Posterior cingulate gyrus (tissue), 11 donors: ENCODE data around the gene CGRRF1.

ENCODE experiments used
- DNase-seq, 10 donors: peaks; one replicate each; pipeline versions ENCODE4 v3.0.0 to v3.0.0-alpha.2; 2020 to 2021; ENCODE audit warnings: mixed read lengths in 3 of 10
- intact Hi-C: fragments of 100-400 bp; cut with DNase I; formaldehyde crosslinking; loops from one replicate; pipeline ENCODE4 v1.15.1; 2023

CGRRF1 gene, protein sequence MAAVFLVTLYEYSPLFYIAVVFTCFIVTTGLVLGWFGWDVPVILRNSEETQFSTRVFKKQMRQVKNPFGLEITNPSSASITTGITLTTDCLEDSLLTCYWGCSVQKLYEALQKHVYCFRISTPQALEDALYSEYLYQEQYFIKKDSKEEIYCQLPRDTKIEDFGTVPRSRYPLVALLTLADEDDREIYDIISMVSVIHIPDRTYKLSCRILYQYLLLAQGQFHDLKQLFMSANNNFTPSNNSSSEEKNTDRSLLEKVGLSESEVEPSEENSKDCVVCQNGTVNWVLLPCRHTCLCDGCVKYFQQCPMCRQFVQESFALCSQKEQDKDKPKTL

DNA sequence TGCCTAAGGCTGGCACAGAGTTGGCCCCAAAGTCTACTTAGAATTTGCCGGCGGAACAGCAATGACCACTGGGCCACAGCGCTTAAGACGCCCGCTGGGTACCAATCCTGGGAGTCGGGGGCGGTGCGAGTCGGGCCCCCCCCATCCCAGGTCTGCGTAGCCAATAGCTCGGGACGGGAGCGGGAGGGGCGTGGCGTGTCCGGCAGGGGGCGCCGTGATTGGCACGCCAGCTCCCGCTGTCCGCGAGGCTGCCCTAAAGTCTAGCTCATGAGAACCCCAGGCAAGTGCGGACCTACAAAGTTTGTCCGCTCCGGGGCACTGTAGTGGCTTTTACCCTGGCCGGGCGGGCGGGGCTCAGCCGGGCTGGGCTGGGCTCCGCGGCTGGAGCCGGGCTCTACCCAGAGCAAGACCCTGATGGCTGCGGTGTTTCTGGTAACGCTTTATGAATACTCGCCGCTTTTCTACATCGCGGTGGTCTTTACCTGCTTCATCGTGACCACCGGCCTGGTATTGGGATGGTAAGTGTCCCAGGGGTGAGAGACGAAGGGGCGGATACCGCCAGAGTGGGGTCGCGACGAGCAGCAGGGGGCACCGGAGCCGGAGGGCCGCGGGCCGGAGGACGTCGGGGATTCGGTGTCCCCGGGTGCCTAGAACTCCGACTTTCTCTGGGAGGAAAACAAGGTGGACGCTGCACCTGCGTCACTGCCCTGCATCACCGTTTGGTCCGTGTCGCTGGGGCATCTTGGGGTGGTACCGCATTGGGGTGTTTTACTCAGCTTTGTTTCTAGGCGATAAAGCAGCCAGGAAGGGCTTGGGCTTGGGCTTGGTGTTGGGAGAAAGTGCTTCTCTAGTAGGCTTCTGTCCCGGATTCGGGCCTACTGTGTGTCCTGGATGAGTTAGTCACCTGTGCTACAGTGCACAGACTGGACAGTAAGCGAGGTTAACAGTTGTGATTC is at the start of gene CGRRF1:
Gene CGRRF1, plus strand, starts transcription at position 361 of the 956 bp plus-strand sequence. Its CDS starts 54 bp downstream, at position 415.
- intact Hi-C loops: loop anchor here (2.0 to 10.0 kb wide), 3 partner anchors 21 to 265 kb away; partner anchors contain the start of genes CNIH1 and GMFB
- DNase-seq: peak; percentile 98 to 100 (median 99)

DNA sequence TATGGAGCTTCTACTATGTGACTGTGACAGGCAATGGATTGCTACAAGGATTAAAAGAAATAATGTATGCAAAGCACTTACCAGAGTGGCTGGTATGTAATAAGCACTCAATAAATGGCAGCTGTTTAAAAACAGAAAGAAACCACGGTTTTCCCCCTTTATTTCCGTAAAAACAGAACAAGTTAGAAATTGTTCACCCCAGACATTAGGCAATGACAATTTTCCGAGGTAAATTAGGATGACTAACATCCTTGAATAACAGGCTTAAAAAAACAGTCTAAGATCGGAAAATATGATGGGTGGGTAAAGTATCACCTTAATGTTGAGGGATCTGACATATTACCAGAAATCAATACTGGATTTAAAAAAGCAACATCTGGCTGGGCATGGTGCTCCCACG is 47.7 kb upstream of the CGRRF1 start:
- intact Hi-C loops: no loop called here
- no peak for DNase-seq

DNA sequence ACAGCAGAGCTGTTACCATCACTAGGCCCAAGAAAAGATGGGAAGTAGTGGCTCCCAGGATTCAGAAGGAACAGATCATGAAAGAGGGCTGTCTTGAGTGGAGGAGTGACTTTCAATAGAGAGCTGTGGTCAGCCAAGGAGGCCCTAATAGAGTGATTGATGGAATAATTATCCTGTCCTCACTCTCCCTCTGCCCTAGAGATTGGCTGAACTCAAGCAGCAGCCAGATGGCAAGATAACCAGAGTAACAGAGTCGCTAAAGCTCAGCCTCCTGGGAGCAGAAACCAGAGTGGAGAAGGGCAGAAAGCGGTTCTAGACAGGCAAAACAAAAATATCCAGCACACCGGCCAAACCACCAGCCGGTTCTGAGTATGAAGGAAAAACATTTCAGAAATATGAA is 44.1 kb upstream of the CGRRF1 start:
- intact Hi-C loops: no loop called here
- DNase-seq: no peak

DNA sequence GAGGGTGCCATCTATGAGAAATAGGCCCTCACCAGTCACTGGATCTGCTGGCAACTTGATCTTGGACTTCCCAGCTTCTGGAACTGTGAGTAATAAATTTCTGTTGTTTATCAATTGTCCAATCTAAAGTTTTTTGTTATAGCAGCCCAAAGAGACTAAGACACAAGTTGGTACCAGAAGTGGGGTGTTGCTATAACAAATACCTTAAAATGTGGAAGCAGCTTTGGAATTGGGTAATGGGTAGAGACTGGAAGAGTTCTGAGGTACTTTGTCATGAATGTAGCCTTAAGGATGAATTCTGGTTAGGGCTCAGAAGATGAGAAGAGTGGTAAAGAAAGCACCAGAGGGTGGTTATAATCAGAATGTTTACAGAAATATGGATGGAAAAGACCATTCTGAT is 42.4 kb upstream of the CGRRF1 start:
- intact Hi-C loops: no loop called here
- no peak for DNase-seq

DNA sequence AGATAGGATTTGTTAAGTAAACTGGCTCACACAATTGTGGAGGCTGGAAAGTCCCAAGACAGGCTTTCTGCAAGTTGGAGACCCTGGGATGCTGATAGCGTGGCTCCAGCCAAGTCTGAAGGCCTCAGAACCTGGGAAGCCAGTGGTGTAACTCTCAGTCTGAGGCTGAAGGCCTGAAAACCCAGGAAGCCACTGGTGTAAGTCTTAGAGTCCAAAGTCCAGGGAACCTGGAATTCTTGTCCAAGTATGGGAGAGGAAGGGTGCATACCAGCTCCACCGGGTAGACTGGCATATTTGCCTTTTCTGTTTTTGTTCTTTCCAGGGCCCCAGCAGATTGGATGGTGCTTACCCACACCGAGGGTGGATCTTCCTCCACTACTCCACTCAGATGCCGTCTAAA is 39.0 kb upstream of the CGRRF1 start:
- DNase-seq: no peak
- intact Hi-C loops: no loop called here

DNA sequence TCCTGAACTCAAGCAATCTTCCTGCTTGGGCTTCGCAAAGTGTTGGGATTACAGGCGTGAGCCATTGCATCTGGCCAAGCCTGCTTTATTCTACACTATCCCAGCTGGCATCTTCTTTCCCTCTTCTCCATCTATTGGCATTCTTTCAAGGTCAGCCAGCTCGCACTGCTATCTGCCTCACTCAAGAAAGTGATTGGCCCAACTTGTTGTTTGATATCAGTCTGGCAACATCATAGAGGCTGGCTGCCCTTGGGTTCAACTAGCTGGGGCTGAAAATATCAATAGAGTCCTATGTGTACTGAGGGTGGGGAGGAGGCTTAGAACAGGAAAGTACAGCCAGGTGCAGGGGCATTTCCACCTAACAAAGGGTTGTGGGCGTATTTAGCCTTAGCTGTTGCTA is 38.1 kb upstream of the CGRRF1 start:
- intact Hi-C loops: no loop called here
- DNase-seq: no peak

DNA sequence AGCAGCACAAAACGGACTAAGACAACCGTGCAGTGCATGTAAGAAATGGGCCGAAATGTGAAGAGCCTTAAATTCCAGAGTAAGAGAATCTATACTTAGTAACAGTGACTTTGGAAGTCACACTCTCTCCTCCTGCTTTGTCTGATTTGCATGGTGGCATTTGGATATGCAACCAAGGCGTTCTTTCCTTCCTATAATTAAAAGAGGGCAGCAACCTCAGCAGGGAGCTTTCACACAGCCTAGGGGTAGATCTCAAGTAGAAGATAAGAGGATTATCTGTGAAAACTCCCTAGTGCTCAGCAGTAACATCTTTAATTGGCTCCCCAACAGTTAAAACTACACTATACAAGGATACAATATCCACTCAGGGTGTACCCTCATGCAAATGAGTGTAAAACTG is 37.4 kb upstream of the CGRRF1 start:
- DNase-seq: no peak
- intact Hi-C loops: no loop called here

DNA sequence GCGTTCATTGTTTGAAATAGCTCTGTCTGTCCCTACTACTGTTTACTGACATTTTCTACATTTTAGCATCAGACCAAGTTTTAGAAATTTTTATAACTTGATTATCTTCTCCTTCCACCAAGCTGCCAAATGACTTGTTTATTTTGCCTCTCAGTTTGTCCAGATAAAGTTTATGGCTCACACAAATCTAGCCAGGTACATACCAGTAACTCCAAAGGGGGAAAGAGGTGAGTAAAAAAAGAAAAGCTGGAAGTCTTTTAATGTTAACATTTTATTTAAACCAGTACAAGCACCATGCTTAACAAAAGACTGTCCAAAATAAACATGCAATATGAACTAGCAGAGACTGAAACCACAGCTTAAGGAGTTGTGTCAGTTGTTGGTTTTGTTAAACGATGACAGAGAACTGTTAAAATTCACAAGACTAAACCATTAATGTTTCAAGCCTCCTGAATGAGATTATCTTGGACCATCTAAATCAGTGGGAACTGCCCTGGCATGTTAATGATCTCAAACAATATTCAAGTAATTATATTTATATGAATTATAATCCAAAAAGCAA is 35.4 kb upstream of the CGRRF1 start:
- intact Hi-C loops: no loop called here
- no peak for DNase-seq

DNA sequence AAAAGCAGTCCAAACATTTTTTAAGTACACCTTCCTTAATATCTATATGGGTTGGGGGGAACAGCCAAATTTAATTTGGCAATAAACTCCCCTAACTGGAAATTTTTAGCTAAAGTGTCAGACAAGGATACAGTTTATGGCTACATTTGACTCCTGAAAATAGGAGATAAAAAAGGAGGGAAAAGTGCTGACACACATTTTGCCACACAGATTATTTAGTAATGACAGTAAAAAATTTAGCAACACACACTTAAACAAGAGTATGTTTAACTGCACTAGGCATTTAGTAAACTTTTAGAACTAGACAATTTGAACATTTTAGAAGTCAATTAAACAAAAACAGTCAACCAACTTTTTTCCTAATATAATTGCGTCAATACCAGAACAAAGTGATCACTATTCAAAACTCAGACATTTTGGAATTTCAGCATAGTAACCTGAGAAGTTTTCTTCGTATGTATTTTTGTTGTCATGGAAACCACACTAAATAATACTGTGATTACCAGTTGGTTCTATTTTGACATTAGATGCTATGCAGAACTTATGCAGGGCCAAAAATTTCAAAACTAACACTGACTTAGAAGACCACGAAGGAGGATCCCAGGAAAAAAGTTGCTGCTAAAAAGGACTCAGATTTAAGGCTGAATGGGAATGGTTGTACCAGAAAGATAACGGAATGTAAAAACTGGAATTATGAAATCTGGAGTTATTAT is 34.4 kb upstream of the CGRRF1 start:
- intact Hi-C loops: no loop called here
- no peak for DNase-seq

DNA sequence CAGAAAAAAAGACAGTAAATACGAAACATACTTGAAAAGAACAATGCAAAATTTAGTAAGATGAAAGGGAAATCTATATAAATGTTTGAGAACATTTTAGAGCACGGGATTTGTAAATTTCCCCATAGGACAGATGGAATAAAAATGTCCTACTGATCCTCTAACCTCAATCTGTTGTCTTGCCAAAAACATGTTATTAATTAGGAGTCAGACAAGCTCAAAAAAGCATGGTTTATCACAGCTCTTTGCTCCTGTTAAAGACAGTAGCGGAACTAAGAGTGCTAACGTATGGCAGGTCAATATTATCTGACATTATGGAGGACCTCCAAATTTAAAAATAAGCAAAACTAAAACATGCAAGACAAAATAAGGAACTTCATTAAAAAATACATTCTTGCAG is 33.8 kb upstream of the CGRRF1 start:
- intact Hi-C loops: no loop called here
- DNase-seq: no peak

DNA sequence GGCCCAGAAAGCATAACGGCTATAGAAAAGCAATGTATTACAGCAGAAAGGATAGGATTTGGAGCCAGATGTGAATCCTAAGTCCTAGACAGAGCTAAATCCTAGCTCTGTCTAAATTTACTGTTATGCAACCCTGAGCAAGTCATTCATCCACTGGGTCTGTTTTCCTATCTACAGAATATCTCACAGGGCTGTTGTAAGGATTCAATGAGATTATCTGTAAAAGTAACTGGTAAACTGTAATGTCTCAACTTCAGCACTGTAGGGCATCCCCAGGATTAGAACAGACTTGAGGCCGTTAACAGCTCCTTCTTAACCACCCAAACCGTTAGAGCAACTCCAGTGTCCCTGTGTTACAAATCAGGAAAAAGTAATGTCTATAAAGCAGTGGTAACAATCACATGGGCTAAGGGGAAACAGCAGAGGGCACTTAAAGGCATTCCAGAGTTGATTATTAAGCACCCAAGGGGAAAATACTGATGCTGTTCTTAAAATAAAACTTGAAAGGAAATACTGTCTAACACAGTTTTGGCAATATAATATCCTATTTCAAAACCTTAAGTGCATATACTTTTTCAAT is 31.0 kb upstream of the CGRRF1 start:
- DNase-seq: no peak
- intact Hi-C loops: no loop called here

DNA sequence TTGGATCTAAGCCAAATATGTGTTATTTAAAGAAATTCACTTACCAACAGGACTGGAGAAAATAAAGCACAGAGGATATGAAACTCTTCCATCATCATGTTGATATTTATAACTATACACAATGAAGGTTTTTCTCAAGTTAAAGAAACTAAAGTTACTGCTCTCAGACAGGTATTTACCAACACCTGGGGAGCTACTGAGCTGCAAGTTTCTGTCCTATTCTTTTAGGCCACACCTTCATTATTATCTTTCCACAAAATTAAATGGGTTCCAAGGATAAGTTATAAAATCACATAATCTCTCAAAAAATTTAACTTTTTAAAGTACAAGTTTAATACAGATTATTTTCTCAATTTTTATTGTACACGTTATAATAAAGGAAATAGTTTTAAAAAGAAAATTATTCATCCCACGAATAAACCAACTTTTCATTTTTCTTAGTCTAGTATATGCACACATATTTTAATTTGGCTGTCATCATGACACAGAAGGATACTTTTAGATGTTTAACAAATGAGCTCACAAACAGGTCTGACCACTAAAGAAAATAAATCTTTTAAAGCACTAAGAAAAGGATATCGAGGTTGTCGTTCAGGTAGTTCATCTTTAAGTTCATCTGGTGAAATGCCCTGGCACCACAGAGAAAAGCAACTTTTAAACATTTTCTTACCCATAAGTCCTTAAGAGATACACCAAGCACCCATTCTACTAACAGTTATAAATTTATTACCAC is 28.7 kb upstream of the CGRRF1 start:
- intact Hi-C loops: no loop called here
- no peak for DNase-seq

DNA sequence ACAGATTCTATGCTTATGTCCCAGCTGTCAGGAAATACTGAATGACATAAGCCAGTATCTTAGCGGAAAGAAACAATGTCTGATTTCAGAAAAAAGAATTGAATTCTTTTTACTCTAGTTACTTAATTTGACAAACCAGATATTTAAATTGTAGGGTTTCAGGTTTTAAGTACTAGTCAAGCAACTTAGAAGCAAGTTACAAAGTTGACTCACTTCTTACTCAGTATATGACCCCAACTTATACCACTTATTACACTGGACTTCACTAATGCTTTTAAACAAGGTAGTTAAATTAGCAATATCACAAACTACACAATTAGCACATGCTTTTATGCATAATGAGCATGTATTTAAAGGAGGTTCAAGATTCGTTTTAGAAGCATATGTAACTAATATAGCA is 28.0 kb upstream of the CGRRF1 start:
- no peak for DNase-seq
- intact Hi-C loops: no loop called here

DNA sequence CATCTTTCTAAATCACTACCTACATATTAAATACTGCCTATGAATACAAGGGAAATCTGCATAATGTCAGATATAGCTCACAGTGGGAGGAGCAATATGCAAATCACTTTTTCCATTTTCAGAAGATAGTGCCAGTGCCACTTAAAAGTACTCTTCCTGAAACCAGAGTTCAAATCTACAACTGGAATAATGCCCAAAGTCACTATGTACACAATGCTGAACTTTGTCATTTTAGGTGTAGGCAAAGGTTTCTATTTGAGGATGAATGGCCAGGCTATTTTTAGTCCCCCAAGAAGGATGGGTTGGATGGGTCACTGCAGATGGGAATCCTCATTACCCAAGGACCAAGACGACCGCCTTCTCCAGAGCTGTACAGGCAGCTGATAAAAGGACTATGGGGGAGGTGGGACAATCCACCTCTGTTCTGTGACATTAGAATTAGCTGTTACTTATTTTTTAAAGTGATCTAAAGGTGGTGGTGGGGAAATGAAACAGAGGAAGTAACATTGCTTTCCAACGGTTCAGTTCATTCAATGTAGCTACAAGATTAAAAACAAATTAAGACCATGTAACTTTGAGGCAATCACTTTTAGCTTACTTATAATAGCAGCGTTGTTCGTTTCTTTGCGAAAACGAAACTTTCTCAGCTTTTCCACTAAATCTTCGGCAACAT is 26.5 kb upstream of the CGRRF1 start:
- intact Hi-C loops: no loop called here
- no peak for DNase-seq

DNA sequence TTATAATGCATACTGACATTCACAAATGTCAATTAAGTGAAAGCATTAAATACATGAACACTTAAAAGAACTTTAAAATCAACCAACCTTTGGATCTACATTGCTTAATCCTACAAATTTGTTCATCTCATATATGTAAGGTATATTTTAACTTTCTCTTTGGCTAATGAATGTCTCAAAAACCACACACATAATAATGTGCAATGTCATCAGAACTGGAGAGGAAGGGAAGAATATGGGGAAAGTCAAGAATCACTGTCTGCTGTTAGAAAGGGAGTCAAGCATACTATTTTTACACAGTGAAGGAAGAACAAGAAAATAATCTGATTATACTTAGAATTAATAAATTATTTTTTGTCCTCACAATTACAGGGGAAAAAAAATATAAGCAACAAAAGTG is 25.9 kb upstream of the CGRRF1 start:
- DNase-seq: no peak
- intact Hi-C loops: no loop called here

DNA sequence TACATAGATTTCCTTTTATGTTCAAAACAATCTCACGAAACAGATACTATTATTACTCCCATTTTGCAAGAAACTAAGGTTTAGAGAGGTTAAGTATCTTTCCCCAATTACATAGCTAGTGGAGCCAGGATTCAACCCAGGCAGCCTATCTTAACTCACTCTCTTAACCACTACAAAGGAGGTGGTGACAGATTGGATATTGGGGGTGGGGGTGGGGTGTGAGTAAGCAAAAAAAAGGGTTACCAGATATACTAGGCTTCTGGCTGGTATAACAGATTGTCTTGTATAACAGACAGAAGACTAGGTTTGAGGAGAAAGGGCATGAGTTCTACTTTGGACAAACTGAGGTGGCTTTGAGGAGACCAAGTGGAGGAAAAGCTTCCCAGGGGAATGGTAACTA is 23.0 kb upstream of the CGRRF1 start:
- no peak for DNase-seq
- intact Hi-C loops: no loop called here

DNA sequence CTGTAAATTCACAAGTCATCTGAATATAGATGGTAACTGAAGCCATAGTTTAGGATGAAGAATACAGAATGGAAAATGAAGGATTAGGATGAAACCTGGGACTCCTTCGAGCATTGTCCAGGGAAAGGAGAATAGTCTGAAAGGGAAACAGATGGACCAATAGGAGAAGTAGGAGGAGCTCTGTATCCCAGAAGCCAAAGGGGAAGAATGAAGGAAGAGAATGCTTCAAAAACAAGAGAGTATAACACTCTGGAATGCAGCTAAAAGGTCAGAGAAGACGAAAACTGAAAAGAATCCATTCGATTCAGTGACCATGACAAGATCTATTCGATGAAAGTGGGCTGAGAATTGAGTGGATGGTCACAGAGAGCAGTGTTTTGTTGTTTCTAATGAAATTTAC is 21.9 kb upstream of the CGRRF1 start:
- intact Hi-C loops: loop anchor here (2.0 kb wide), 1 partner anchor 21 kb away; the partner anchor contains the start of gene CGRRF1
- no peak for DNase-seq

DNA sequence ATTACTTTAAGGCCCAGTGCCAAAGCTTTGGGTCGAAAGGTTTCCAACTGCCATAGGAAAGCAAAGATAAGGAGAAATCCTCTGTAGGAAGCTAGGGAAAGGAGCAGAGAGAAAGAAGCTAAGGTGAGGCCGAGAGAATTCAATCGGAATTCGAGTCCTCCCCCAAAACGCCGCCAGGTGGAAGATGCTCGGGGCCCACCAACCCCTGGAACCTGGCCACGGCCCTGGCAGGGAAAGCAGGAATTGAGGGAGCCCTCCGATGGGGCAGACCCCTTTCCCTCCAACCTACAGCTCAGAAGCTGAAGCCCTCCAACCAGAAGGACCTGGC is 21.4 kb upstream of the CGRRF1 start:
- no peak for DNase-seq
- intact Hi-C loops: loop anchor here (2.0 kb wide), 1 partner anchor 21 kb away; the partner anchor contains the start of gene CGRRF1
